ENCODE measurements around the gene PPP6R3.

The PPP6R3 gene, protein sequence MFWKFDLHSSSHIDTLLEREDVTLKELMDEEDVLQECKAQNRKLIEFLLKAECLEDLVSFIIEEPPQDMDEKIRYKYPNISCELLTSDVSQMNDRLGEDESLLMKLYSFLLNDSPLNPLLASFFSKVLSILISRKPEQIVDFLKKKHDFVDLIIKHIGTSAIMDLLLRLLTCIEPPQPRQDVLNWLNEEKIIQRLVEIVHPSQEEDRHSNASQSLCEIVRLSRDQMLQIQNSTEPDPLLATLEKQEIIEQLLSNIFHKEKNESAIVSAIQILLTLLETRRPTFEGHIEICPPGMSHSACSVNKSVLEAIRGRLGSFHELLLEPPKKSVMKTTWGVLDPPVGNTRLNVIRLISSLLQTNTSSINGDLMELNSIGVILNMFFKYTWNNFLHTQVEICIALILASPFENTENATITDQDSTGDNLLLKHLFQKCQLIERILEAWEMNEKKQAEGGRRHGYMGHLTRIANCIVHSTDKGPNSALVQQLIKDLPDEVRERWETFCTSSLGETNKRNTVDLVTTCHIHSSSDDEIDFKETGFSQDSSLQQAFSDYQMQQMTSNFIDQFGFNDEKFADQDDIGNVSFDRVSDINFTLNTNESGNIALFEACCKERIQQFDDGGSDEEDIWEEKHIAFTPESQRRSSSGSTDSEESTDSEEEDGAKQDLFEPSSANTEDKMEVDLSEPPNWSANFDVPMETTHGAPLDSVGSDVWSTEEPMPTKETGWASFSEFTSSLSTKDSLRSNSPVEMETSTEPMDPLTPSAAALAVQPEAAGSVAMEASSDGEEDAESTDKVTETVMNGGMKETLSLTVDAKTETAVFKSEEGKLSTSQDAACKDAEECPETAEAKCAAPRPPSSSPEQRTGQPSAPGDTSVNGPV

DNA sequence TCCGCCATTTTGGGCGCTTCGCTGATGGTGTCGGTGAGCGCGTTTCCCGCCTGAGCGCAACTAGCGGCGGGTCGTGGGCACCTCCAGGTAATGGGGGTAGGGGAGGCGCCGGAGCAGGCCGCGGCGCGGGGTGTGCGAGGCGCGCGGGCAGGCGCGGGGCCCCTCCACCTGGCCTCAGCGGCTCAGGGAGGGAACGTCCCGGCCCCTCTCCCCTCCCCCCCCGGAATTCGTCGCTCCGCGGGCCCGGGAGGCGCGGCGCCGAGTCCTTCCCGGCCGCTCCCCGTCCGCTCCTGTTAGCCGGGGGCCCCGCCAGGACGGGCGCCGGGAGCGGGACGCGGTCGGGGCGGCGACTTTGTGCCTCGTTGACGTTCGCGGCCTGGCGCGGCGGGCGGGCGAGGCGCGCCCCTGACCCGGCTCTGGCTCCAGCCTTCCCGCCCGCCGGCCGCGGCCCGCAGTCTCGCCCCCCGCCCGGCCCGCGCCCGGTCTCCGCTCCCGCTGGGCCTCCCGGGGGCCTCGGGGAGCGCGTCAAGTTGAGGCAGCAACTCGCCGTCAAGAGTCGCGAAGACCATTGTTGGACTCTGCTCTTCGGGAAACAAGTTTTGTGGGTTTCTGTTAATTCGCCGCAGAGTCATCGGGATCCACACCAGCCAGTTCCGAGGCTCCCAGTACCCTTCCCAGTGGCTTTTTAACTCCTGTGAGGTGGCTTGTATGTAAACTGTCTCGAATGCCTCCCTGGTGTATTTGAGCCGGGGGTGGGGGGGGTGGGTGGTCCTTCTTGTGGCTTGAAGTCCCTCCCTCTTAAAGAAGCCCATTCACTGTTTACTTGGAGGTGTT lies at the start of gene PPP6R3:
Gene PPP6R3, plus strand, starts transcription at position 12 of the 834 bp plus-strand sequence. CDS start 76,913 bp downstream, outside the sequence.
- peak in 1 of 2 donors; percentile 16 for ATAC-seq

GRCh38 chr11:68411501-68411991 lies 49.0 kb upstream of the PPP6R3 start:
- ATAC-seq: no peak

- ATAC-seq: peak; percentile 89 to 94
These were observed 47.7 kb upstream of the PPP6R3 start for GRCh38 chr11:68412593-68413475.

GRCh38 chr11:68413591-68413999 lies 47.0 kb upstream of the PPP6R3 start:
- ATAC-seq: no peak

DNA sequence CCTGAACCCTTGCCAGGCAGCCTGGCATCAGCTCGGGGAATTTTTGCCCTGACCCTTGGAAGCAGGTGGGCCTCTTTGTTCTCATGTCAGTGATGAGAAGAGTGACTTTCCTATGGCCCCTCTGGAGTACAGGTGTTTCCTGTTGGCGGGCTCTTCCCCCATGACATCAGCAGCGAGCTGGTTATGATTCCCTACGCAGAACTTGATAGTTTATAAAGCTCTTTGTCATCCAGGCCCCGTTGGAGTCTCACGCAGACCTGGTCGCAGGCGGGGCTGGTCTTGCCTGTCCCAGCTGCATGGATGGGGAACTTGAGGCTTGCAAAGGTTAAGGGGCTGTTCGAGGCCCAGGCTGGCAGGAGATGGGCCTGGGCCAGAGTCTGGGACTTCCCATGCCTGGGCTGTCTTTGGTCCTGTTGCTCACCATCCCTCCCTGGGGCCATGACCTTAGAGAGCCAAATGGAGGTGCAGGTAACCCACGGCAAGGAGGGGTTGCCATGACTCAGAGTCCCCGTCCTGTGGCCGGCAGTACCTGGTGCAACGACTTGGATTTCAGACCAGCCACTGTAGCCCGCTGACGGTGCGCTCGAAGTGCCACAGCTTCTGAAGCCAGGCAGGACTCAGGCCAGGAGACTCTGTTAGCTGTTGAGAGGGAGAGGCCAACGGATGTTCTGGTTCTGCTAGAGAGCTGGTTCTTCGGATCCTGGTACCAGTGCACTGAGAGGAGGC lies 45.9 kb upstream of the PPP6R3 start:
- no peak for ATAC-seq

DNA sequence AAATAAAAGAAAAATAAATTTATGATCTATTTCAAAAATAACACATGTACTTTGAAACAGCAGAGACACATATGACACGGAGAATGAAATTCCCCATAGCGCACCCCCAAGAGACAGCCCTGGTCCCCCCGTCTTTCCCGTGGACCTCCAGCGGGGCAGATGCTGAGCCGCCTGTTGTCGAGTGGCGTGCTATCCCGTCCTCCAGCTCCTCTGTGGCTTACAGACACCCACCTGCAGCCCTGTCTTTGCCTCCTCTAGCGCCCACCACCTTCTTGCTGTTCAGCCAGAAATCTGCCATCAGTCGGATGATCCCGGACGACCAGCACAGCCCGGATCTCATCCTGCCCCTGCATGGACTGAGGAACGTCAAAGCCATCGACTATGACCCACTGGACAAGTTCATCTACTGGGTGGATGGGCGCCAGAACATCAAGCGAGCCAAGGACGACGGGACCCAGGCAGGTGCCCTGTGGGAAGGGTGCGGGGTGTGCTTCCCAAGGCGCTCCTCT lies 44.4 kb upstream of the PPP6R3 start:
- no peak for ATAC-seq

DNA sequence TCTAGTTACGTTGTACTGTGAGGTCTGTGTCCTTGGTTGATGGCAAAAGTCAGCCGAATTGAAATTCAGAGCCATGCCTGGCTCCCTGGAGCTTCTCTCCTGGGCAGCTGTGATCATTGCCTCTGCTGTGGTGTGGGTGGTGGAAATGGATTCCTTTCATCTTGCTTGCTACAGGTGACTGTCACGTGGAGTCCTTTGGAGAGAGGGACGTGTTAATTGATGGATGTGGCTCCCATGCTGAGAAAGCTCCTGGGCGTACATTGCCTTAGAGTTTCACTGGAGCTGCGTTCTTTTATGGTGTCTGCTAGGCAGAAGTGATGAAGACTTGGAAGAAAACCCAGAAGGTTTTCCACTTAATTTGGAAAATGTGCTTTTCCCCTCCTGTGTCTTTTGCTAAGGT lies 41.9 kb upstream of the PPP6R3 start:
- ATAC-seq: no peak

GRCh38 chr11:68420171-68420570 lies 40.4 kb upstream of the PPP6R3 start:
- no peak for ATAC-seq

GRCh38 chr11:68423481-68423880 lies 37.1 kb upstream of the PPP6R3 start:
- no peak for ATAC-seq

DNA sequence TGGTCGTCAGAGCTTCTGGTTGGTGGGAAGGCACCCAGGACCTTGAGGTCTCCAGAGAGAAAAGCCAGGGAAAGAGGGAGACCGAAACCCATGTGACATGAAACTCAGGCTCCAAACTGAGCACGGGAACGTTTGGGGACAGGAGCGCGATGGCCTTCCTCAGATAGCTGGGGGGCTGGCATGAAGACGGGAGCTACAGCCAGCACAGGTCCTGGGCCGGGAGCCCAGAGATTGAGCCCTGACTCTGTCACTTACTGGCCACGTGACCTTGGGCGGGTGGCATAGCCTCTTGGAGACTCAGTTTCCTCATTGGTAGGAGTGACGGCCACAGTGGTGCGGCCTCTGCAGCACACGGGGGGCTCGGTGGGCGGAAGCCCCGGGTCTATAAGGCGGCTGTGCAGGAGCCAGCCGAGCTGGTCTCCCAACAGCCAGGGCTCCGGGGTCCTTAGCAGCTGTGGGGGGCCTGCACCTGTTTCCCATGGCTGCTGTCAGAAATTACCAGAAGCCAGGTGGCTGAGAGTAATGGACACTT lies 36.4 kb upstream of the PPP6R3 start:
- no peak for ATAC-seq

- no peak for ATAC-seq
These were observed 35.3 kb upstream of the PPP6R3 start for GRCh38 chr11:68424981-68425865.

- ATAC-seq: no peak
These were observed 34.6 kb upstream of the PPP6R3 start for GRCh38 chr11:68425866-68426380.

- ATAC-seq: no peak
These were observed 30.9 kb upstream of the PPP6R3 start for GRCh38 chr11:68429661-68430060.

- ATAC-seq: no peak
These were observed 30.2 kb upstream of the PPP6R3 start for GRCh38 chr11:68430384-68430783.

GRCh38 chr11:68430801-68431200 lies 29.8 kb upstream of the PPP6R3 start:
- ATAC-seq: no peak

GRCh38 chr11:68431984-68432645 lies 28.4 kb upstream of the PPP6R3 start:
- no peak for ATAC-seq

DNA sequence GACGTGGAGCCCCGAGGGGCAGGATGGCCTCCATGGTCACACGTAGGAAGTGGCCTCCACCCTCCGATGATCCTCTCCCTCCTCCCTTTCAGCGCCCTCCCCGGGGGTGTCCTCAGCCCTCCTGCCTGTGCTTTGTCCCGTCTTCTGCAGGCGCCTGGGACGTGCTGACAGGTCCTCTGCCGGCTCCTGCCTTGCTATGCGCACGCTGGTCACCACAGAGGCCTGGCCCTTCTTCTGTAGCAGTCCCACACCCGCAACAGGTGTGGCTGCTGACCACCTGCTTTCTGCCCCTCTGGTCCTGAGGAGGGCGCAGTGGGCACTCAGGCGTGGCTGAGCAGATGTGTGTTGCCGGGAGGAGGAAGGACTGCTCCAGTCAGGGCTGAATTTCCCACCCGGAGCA lies 27.7 kb upstream of the PPP6R3 start:
- ATAC-seq: no peak

DNA sequence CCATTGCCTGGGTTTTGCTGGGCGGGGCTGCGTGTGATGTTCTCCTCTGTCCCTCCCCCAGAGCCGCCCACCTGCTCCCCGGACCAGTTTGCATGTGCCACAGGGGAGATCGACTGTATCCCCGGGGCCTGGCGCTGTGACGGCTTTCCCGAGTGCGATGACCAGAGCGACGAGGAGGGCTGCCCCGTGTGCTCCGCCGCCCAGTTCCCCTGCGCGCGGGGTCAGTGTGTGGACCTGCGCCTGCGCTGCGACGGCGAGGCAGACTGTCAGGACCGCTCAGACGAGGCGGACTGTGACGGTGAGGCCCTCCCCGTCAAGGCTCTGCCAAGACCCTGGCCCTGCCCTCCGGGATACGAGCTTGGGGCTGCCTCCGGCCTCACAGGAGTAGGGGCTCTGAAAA lies 27.0 kb upstream of the PPP6R3 start:
- no peak for ATAC-seq

Data from activated CD4-positive, CD25-positive, alpha-beta regulatory T cell treated with anti-CD3 and anti-CD28 coated beads, Interleukin-2, amount 50 U/mL, for 24 hours (primary cell).